LNCaP clone FGC (cell line): Measurements from ENCODE around the gene ITGA11.
"Not testable (repeated sequence)": the region's sequence is repeated elsewhere in the genome, so short reads cannot be mapped to it uniquely, and the experiment has no call there.

ENCODE experiments used
- DNase-seq: peaks from one replicate; pipeline ENCODE4 v3.0.0-alpha.2; 2011; ENCODE audit warnings: low read depth
- H3K4me3 ChIP-seq: 2 replicates; pipeline ENCODE4 v1.5.1; 2011; ENCODE audit warnings: mild to moderate bottlenecking, low read depth, low read length, control low read depth
- CTCF ChIP-seq: IDR thresholded peaks from 2 replicates; pipeline ENCODE4 v1.5.1; 2012; ENCODE audit warnings: mild to moderate bottlenecking; ENCODE audit not compliant: control insufficient read depth, insufficient read depth; ENCODE audit errors: extremely low read depth

The ITGA11 gene

DNA sequence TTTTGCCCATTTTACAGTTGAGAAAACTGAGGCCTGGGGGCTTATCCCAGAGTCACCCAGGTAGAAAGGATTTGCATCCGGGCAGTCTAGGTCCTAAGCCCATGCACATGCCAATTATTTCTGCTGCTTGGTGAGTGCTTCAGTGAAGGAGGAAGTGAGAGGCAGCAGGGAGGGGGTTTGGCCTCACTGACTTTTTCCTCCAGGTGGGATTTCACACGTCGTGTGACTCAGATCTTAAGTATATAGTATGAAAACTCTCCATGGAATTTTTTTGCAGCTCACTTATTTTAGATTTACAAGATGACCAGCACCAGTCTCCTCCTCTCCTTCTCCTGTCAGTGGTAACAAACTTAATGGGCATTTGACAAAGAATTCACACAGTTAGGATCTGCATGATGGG, 4.6 kb downstream of the ITGA11 start:
- H3K4me3 ChIP-seq = no peak overlapping the region
- no peak for DNase-seq
- no peak for TF ChIP-seq CTCF

DNA sequence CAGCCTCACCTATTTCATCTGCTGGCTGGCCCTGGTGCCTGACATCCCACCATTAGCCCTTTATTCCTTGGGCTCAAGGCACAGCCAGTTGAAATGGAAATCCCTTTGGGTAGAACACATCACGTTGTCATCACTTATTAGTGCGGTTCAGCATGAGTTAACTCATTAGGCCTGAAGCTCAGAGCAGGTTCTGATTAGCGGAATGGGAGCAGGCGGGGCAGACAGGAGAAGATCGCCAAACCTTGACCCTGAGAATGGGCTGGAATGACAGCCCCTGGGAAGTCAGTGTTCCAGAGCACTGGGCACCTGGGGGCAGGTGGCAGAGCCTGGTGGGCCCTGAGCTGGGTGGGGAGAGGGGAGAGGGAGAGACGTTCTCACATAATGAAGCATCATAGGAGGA, 5.8 kb downstream of the ITGA11 start:
- no peak overlapping the region for H3K4me3 ChIP-seq
- no peak for DNase-seq
- no peak for TF ChIP-seq CTCF

DNA sequence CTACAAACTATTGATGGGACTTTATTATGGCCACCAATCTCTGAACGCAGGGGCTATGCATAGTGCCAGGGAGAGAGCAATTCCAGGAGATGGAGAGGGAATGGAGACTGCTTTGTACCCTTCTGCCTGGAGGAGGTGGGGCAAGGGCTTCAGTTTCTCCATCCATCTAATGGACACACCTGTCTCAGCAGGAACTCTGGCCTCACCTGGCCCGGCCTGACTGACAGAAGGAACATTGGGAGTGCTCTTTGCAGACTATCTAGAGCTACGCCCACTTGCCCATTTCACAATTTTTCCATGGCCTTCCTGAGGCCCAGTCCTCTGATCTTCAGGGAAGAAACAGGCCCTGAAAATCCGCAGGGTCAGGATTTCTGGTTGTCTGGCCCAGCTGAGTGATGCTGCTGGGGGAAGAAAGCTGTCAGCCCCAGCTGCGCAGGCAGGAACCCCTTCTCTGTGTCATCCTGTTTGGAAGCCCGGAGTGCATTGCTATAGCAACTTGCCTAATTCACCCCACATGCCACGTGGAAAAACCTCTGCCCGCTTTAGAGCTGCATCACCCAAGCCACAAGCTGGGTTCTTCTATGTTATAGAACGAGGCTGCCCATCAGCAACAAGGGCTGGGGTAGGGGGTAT, 6.4 kb downstream of the ITGA11 start:
- no peak overlapping the region for H3K4me3 ChIP-seq
- TF ChIP-seq CTCF = no peak
- no peak for DNase-seq

DNA sequence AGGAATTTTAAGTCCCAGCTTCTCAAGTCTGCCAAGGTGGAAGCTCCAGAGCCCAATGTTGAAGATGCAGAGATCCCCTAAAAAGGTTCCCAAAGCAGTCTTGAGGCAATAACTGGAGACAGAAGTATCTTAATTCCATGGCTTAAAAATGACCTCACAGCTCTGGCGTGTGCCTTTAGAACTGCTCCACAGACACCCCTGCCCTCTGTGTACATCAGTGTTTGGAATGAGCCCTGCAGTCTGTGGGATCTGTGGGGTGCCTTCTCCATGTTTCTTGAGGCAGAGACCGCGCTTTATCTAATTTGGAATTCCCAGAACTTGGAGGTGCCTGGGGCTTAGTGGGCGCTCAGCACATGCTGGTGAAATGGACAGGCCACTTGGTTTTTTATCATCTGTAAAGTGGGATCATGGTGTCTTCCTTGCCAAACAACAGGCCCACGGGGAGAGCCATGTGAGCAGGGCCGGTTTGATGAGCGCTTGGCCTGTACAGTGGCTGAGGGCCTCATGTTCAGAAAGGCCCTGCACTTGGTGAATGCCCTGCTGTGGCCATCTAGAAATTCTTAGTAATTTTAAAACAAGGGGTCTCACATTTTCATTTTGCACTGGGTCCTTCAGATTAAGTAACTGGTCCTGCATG, 7.1 kb downstream of the ITGA11 start:
- TF ChIP-seq CTCF = no peak
- DNase-seq = no peak
- H3K4me3 ChIP-seq = no peak overlapping the region

GRCh38 chr15:68423359-68424296, 8.3 kb downstream of the ITGA11 start:
- H3K4me3 ChIP-seq = no peak overlapping the region
- DNase-seq = no peak
- no peak for TF ChIP-seq CTCF

DNA sequence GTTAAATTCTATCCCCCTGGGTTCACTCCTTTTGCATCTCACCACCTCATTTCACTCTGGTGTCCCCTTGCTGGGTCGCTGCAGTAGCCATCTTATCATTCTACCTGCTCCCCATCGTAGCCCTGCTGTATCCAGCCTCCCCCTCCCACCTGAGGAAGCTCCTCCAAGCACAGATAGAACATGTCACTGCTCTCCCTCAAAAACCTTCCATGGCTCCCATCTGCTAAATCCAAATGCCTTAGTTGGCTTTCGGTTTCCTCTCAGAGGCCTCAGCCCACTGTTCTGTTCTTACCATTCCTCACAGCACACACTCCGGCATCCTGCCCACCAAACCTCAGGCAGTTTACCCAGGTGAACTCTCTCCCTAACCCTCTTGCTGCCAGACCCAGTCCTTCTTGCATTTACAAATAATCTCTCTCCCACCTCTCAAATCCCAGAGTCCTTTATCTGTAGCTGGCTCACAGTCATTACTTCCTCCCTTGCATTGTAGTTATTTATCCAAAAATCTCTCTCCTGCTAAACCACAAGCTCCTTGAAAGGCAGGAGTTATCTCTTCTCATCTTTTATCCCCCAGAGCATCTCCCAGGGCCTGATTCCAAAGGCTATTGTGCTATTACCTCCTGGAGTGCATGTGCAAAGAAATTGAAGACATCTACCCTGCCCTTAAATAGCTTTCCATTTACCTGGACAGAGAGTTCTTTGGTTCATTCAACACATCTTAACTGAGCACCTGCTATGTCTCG, 9.4 kb downstream of the ITGA11 start:
- not testable (repeated sequence) for H3K4me3 ChIP-seq, DNase-seq
